GM18868 (cell line): ENCODE measurements around the gene SPDYE4.

Experiments used
- ATAC-seq: cut with Tn5 transposase; IDR thresholded peaks from one replicate; pipeline ENCODE4 v1.9.1; 2021; ENCODE audit warnings: mild to moderate bottlenecking, moderate library complexity; ENCODE audit not compliant: unreplicated experiment

The SPDYE4 gene

GRCh38 chr17:8713878-8714277 is 44.5 kb downstream of the SPDYE4 start:
- ATAC-seq, result no peak

- no peak for ATAC-seq
Observed at GRCh38 chr17:8713315-8713714, 45.0 kb downstream of the SPDYE4 start.

- ATAC-seq, result no peak
Observed at GRCh38 chr17:8712698-8713097, 45.6 kb downstream of the SPDYE4 start.

DNA sequence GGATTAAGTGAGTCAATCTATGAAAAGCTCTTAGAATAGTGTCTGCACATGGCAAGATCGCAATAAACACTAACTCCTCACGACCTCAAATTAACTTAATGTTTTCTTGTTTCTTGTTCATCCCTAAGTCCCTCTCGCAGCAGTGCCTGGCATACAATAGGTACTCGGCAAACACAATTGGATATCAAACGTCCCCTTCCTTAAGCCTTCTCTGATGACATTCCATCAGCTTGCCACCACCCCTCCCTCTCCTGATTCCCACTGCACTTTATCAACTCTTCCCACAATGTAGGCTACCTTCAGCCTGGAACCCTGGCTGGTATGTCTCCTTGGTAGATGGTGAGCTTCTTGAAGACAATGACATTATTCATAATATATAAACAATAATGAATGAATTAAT is 47.1 kb downstream of the SPDYE4 start:
- ATAC-seq, result no peak

DNA sequence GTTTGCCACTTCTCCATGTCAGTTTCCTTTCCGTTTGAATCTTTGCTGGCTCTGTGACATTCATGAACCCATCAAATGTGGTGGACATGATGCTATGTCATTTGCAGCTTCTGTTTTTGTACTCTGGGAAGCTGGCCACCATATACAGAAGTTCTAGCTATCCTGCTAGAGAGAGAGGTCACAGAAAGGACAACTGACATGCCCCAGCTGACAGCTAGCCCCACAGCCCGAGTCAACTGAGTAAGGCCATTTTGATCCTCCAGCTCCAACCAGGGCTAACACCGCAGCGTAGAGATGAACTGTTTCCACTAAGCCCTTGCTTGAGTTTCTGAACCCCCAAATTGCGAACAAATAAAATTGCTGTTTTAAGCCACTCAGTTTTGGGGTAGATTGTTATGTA is 47.5 kb downstream of the SPDYE4 start:
- no peak for ATAC-seq

DNA sequence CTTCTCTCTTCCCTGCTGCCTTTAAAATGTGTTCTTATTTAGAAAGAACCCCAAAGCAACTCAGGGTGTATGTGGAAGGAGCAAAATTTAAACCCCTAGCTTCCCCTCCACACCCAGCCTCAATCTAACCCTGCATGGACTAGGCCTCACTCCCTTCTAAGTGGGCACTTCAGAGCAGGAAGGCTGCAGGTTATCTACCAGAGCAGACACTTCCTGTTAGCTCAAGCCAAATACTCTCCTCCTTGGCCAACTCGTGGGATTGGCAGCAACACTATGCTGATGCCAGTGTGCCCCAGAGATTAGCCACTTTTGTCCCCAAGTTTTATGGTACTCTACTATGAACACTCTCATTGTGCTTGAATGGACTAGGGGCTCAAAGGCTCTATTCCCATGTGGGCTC is 49.3 kb downstream of the SPDYE4 start:
- no peak for ATAC-seq

- no peak for ATAC-seq
Observed at GRCh38 chr17:8708025-8708461, 50.3 kb downstream of the SPDYE4 start.

DNA sequence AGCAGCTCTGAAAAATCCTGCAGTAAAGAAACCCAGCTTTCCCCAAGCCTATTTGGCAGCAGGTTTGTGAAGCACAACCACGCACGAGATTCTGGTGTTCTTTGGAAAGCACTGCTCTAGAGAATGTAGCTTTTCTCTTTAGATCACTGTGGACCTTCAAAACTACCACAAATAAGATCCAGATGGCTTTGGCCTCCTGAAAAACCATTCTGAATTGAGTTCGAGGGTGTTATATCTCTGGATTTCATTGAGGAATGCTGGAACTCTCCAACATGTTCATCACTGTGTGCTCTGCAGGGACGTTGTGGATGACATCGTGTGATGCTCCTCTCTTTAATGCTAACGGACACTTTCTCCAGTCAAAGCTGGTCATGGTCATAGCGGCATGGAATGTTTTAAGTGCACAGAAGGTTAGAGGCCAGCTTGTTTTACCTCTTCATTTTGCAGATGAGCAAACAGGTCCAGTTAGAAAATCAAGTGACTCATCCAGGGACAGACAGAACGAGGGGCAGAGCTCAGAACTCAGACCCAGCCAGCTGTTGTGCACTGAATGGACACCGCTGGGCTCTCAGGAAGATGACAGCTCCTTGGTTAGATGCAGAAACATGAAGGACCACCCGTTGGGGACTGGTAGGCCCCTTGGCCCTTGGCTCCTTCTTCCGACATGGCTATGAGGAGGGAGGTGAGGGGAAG is 50.9 kb downstream of the SPDYE4 start:
- no peak for ATAC-seq

DNA sequence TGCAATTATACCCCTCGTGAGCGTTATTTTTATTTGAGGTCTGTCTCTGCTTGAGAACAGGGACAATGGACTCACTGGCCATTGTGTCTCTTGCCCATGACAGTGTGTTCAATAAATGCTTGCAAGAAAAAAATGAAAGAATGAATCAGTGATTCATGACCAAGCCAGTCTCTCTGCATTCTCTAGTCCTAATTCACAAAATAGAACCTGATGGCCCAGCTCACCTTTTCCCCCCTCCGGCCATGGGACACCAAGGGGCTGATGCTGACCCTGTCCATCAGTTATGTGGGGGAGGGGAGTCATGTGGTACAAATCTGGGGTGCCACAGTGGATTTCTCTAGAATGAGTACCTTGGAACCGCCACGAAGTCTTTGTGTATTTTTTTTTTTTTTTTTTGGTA is 51.9 kb downstream of the SPDYE4 start:
- ATAC-seq, result no peak

DNA sequence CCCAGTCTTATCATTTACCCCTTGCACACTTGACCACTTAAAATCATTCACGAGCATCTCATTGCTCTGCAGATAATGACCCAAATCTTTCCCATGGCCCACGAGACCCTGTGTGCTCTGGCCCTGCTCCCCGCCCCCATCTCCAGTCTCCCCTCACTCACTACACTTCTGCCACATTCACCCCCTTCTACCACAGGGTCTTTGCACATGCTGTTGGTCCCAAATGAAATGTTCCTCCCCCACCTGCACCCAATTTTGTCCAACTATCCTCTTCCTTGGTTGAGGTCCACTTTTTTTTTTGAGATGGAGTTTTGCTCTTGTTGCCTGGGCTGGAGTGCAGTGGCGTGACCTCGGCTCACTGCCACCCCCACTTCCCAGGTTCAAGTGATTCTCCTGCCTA is 52.9 kb downstream of the SPDYE4 start:
- no peak for ATAC-seq

DNA sequence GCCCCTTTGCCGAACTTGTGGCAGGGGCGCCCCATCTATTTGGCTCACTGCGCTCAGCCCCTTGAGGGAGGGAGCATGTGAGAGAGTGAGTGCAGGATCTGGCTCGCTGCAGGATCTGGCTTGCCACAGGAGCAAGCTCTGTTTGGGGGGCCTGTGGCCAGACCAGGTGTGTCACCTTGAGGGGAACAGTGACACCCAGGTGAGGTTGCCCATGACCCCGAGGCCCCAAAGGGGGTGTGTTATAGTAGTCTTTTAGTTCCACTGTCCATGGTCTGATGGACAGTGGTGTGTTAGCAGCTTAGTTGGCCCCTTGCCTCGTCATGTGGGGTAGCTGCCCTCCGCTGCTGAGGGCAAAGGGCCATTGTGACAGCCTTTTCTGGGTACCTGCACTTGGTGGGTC is 55.3 kb downstream of the SPDYE4 start:
- ATAC-seq, result no peak

- no peak for ATAC-seq
Observed at GRCh38 chr17:8701754-8702153, 56.6 kb downstream of the SPDYE4 start.

DNA sequence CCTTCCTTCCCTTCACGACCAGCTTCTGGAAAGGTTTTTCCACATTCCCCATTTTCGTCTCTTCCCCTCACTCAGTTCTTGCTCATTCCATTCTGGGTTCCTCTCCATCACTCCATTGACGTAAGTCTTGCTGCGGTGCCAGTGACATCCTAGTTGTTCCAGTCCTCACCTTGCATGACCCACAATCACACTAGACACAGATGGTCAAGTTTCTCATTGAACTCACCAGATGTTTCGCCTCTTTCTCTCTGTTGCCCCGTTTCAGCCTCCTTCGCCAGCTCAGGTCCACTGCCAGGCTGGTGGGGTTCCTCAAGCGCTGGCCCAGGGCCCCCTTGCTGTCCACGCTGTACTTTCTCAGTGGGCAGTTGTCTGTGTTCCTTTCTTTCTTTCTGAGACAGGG is 57.1 kb downstream of the SPDYE4 start:
- ATAC-seq, result no peak
